Panc1 (cell line): Measurements from ENCODE around the gene PEDS1. TPM values are rescaled to one million over a fixed set of nuclear protein-coding genes. Genes with fewer than 3 reads are reported as not detected.

ENCODE experiments used
- ATAC-seq: fragments of 200-7000 bp; cut with Tn5 transposase; 2 replicates; pipeline ENCODE4 v1.9.1; 2020; ENCODE audit warnings: mild to moderate bottlenecking, moderate library complexity
- BruUV-seq: library from RNA; stranded (reverse); fragments of 400-500 nt; replicated peaks from 2 replicates; lab custom pipeline; 2021; lab: Mats Ljungman, UMichigan
- CTCF ChIA-PET: fragments of 300-600 bp; sonication (Branson Sonifier 250); formaldehyde crosslinking; loops from one replicate; lab custom pipeline; 2022; ENCODE audit warnings: antibody characterized with exemption; lab: Charles Lee
- POLR2A ChIA-PET: fragments of 300-600 bp; sonication (Branson Sonifier 250); formaldehyde crosslinking; loops from one replicate; lab custom pipeline; 2022; ENCODE audit warnings: antibody characterized with exemption; lab: Charles Lee
- DNase-seq: peaks from one replicate; pipeline ENCODE4 v3.0.0-alpha.2; 2010; ENCODE audit warnings: low read depth, low spot score
- H3K27ac ChIP-seq: 2 replicates; pipeline ENCODE4 v1.5.1; 2011; ENCODE audit warnings: mild to moderate bottlenecking, low read length, inconsistent platforms
- H3K27me3 ChIP-seq: fragments of 200-500 bp; sonication (Bioruptor generic); 2 replicates; pipeline ENCODE4 v1.6.0; 2014; ENCODE audit warnings: low read length, inconsistent platforms; ENCODE audit not compliant: control insufficient read depth, insufficient read depth
- H3K36me3 ChIP-seq: fragments of 200-500 bp; sonication (Bioruptor generic); 2 replicates; pipeline ENCODE4 v1.5.1; 2014; ENCODE audit warnings: inconsistent platforms, mild to moderate bottlenecking, low read length, moderate library complexity; ENCODE audit not compliant: control insufficient read depth, insufficient read depth
- H3K4me1 ChIP-seq: 2 replicates; pipeline ENCODE4 v1.5.1; 2011; ENCODE audit warnings: inconsistent platforms, mild to moderate bottlenecking, low read length, moderate library complexity; ENCODE audit not compliant: control insufficient read depth, insufficient read depth
- H3K4me3 ChIP-seq, 2 experiments: 2 replicates each; pipeline ENCODE4 v1.5.1; 2011 to 2012; ENCODE audit warnings: low read depth in 2 of 2, low read length in 2 of 2, mild to moderate bottlenecking in 2 of 2, inconsistent platforms in 1 of 2, moderate library complexity in 1 of 2
- H3K9me3 ChIP-seq: fragments of 200-500 bp; sonication (Bioruptor generic); 2 replicates; pipeline ENCODE4 v1.5.1; 2014; ENCODE audit warnings: low read depth, mild to moderate bottlenecking, inconsistent platforms, low read length, moderate library complexity; ENCODE audit not compliant: control insufficient read depth, insufficient read depth
- POLR2AphosphoS5 ChIP-seq: IDR thresholded peaks from 2 replicates; pipeline ENCODE4 v1.6.1; 2012; ENCODE audit warnings: mild to moderate bottlenecking, low read depth, low read length, moderate library complexity
- SIN3A ChIP-seq: IDR thresholded peaks from 2 replicates; pipeline ENCODE4 v1.6.1; 2012; ENCODE audit warnings: low read depth, mild to moderate bottlenecking, low read length, moderate library complexity, borderline replicate concordance; ENCODE audit not compliant: insufficient read depth
- TCF7L2 ChIP-seq: IDR thresholded peaks from 2 replicates; pipeline ENCODE4 v1.6.1; 2011; ENCODE audit warnings: mild to moderate bottlenecking, low read depth, low read length, inconsistent platforms
- in situ Hi-C: cut with HindIII; loops from 2 replicates; pipeline ENCODE4 v1.10.0; 2016; ENCODE audit warnings: low sequenced_read_pairs, low pct_unique_long_range_greater_than_20kb
- intact Hi-C: fragments of 100-400 bp; cut with micrococcal nuclease; formaldehyde crosslinking; loops from one replicate; pipeline ENCODE4 v1.10.0; 2022; ENCODE audit not compliant: unreplicated experiment
- total RNA-seq: library from RNA; stranded (reverse); gene quantifications from one replicate; pipeline ENCODE4 v1.2.1, GENCODE V29; 2021; ENCODE audit not compliant: unreplicated experiment
- TF ChIP-seq, protein P1 (sequence below), 2 experiments: IDR thresholded peaks; 2 replicates each; pipeline ENCODE4 v1.6.1; 2011 to 2012; ENCODE audit warnings: low read depth in 2 of 2, control low read depth in 1 of 2, low read length in 1 of 2, mild to moderate bottlenecking in 1 of 2, moderate library complexity in 1 of 2; ENCODE audit not compliant: insufficient read depth in 1 of 2
- TF ChIP-seq, protein P2 (sequence below): fragments of 450-650 bp; IDR thresholded peaks from 2 replicates; pipeline ENCODE4 v1.5.1; 2017; ENCODE audit warnings: mild to moderate bottlenecking

PEDS1 gene
- total RNA-seq, 1 experiment from 2014 or later, result 88.9 TPM

DNA sequence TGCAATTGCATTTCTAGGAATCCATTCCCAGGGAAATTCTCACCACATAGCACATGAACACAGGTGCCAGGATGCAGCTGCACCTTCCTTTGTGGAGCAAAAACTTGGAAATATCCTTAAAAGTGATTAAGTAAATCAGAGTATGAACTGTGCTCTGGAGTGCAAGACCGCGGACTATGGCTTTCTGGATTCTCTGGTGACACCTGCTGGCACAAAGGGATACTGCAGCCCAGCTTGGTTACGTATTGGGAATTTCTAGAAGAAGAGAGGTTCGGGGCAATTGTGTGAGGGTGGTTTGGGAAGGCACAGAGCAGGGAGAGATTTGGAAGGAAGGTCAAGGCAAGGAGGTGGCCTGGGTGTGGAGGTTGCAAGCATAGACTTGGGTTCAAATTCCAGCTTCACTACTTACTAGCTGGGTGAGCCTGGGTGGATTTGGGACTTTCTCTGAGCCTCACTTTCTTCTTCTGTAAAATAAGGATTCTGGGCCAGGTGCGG lies 15.9 kb upstream of the PEDS1 start:
- no peaks in the 10 kb centered on the region for H3K9me3 ChIP-seq
- peak; percentile 87 for DNase-seq
- ChIA-PET CTCF (interaction anchor here (1.0 to 2.1 kb wide), 3 partner anchors 48 to 190 kb away, joined by 4 to 23 read pairs (median 6); no protein-coding TSS in a partner anchor), POLR2A (interaction anchor here (1.2 kb wide), 1 partner anchor 56 kb away, joined by 5 read pairs; the partner anchor contains the start of gene UBE2V1)
- intact Hi-C loops (loop anchor here (1.0 kb wide), 1 partner anchor 48 kb away; no protein-coding TSS in a partner anchor), in situ Hi-C loops (no loop called here)
- H3K4me1 ChIP-seq, result peaks cover 47% of the 10 kb centered on the region
- TF ChIP-seq POLR2AphosphoS5, result no peak
- TF ChIP-seq, protein P1, sequence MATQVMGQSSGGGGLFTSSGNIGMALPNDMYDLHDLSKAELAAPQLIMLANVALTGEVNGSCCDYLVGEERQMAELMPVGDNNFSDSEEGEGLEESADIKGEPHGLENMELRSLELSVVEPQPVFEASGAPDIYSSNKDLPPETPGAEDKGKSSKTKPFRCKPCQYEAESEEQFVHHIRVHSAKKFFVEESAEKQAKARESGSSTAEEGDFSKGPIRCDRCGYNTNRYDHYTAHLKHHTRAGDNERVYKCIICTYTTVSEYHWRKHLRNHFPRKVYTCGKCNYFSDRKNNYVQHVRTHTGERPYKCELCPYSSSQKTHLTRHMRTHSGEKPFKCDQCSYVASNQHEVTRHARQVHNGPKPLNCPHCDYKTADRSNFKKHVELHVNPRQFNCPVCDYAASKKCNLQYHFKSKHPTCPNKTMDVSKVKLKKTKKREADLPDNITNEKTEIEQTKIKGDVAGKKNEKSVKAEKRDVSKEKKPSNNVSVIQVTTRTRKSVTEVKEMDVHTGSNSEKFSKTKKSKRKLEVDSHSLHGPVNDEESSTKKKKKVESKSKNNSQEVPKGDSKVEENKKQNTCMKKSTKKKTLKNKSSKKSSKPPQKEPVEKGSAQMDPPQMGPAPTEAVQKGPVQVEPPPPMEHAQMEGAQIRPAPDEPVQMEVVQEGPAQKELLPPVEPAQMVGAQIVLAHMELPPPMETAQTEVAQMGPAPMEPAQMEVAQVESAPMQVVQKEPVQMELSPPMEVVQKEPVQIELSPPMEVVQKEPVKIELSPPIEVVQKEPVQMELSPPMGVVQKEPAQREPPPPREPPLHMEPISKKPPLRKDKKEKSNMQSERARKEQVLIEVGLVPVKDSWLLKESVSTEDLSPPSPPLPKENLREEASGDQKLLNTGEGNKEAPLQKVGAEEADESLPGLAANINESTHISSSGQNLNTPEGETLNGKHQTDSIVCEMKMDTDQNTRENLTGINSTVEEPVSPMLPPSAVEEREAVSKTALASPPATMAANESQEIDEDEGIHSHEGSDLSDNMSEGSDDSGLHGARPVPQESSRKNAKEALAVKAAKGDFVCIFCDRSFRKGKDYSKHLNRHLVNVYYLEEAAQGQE (IDR thresholded peaks at IDR 0.05; ENCODE audit: insufficient read depth in 1 of 2, low read depth in 2 of 2, low read length in 1 of 2), result no peak
- no peak for TF ChIP-seq SIN3A
- TF ChIP-seq, protein P2, sequence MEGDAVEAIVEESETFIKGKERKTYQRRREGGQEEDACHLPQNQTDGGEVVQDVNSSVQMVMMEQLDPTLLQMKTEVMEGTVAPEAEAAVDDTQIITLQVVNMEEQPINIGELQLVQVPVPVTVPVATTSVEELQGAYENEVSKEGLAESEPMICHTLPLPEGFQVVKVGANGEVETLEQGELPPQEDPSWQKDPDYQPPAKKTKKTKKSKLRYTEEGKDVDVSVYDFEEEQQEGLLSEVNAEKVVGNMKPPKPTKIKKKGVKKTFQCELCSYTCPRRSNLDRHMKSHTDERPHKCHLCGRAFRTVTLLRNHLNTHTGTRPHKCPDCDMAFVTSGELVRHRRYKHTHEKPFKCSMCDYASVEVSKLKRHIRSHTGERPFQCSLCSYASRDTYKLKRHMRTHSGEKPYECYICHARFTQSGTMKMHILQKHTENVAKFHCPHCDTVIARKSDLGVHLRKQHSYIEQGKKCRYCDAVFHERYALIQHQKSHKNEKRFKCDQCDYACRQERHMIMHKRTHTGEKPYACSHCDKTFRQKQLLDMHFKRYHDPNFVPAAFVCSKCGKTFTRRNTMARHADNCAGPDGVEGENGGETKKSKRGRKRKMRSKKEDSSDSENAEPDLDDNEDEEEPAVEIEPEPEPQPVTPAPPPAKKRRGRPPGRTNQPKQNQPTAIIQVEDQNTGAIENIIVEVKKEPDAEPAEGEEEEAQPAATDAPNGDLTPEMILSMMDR, result peak; percentile 96
- H3K36me3 ChIP-seq, result no peaks in the 10 kb centered on the region
- H3K27me3 ChIP-seq, result no peaks in the 10 kb centered on the region
- no TSS peak for BruUV-seq
- H3K27ac ChIP-seq, result peak overlapping the region; percentile 99
- H3K4me3 ChIP-seq, result no peak overlapping the region
- ATAC-seq, result peak; percentile 31

DNA sequence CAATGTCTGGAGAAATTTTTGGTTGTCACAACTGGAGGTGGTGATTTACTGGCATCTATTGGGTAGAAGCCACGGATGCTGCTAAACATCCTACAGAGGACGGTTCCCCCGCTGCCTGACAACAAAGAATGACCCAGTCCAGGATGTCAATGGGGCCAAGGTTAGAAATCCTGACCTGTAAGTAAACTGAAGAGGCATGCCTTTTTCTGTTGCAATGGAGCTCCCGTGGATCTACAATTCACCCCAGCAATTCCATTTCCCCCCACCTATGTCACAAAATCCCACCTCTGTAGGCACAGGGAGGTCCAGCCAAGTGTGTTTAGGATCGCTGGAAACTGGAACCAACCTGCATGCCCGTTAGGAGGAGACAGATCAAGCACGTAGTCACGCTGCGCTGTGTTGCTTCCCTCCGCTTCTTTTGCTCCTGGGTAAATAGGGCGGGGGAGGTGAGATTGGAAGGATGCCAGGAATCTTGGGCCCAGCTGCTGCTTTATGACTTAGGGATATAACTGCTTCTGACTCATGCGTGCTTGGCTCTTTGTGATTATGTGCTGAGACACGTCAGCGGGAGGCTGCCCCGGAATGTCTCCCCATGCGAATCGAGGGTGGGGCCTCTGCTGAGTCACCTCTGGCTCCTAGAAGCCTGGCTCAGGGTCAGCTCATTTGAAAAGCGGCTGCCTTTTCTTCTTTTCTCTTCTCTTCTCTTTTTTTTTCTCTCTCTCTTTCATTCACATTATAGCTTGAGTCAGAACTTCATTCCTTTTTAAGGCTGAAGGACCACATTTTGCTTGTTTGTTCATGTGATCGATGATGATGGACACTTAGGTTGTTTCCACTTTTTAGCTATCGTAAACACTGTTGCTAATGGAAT lies 12.4 kb upstream of the PEDS1 start:
- intact Hi-C loops, result no loop called here
- peak overlapping the region; percentile 38 to 64 for H3K4me3 ChIP-seq
- ChIA-PET CTCF (interaction anchor here (0.6 to 2.0 kb wide), 7 partner anchors 27 to 187 kb away, joined by 3 to 9 read pairs (median 5); no protein-coding TSS in a partner anchor), POLR2A (interaction anchor here (0.5 to 1.7 kb wide), 7 partner anchors 12 to 1041 kb away, joined by 3 to 11 read pairs (median 4); partner anchors contain the start of gene PEDS1)
- DNase-seq, result peak; percentile 99
- TF ChIP-seq, protein P2, result no peak
- TF ChIP-seq TCF7L2 (peak; percentile 97), POLR2AphosphoS5 (peak; percentile 99), SIN3A (peak; percentile 96)
- TF ChIP-seq, protein P1 (IDR thresholded peaks at IDR 0.05; ENCODE audit: insufficient read depth in 1 of 2, low read depth in 2 of 2, low read length in 1 of 2), result peak; percentile 40 to 62; a peak in 2 of 4 replicates
- in situ Hi-C loops, result no loop called here
- BruUV-seq, result TSS peak; percentile 93
- H3K4me1 ChIP-seq, result peaks cover 47% of the 10 kb centered on the region
- no peaks in the 10 kb centered on the region for H3K9me3 ChIP-seq
- peak overlapping the region; percentile 99 for H3K27ac ChIP-seq
- peak; percentile 95 for ATAC-seq
- H3K27me3 ChIP-seq, result no peaks in the 10 kb centered on the region
- H3K36me3 ChIP-seq, result no peaks in the 10 kb centered on the region
